Adrenal gland (tissue), 5 donors: ENCODE results near the gene SDF4.

Source experiments
- CTCF ChIP-seq, 6 experiments: fragments of 450-650 bp in 4 of 6; fragments of 200-600 bp in 2 of 6; sonication (generic) in 1 of 6; IDR thresholded peaks; 1 replicate in 5 of 6; 2 replicates in 1 of 6; pipeline versions ENCODE4 v1.5.1 to v1.8.0; 2016 to 2021; ENCODE audit warnings: antibody characterized with exemption in 6 of 6, mild to moderate bottlenecking in 2 of 6, moderate library complexity in 1 of 6
- POLR2A ChIP-seq, 2 donors: fragments of 450-650 bp; IDR thresholded peaks; one replicate each; pipeline ENCODE4 v1.6.1; 2017; ENCODE audit warnings: antibody characterized with exemption in 2 of 2, mild to moderate bottlenecking in 2 of 2, moderate library complexity in 1 of 2
- donor health status: DM: no; HTN: no; CAD: no.

- TF ChIP-seq CTCF (IDR thresholded peaks at IDR 0.05) (no peak), POLR2A (IDR thresholded peaks at IDR 0.05) (no peak)
These were observed 19.0 kb upstream of the SDF4 start for GRCh38 chr1:1250786-1251284.
